ENCODE results near the gene EPHB1. TPM values are rescaled to one million over a fixed set of nuclear protein-coding genes. Genes with fewer than 3 reads are reported as not detected.

Gene EPHB1
- total and polyA plus RNA-seq, 12 donors = 0.07 to 3.4 (median 1.6) TPM

- Histone ChIP-seq H3K4me1 (no peaks in the 10 kb centered on the region), H3K27ac (no peak overlapping the region), H3K9me3 (no peaks in the 10 kb centered on the region), H3K4me3 (no peak overlapping the region), H3K36me3 (no peaks in the 10 kb centered on the region), H3K27me3 (peaks cover 0 to 5% (median 0%) of the 10 kb centered on the region in 7 donors)
- ATAC-seq = no peak
- no peak for DNase-seq
- TF ChIP-seq, protein P1, sequence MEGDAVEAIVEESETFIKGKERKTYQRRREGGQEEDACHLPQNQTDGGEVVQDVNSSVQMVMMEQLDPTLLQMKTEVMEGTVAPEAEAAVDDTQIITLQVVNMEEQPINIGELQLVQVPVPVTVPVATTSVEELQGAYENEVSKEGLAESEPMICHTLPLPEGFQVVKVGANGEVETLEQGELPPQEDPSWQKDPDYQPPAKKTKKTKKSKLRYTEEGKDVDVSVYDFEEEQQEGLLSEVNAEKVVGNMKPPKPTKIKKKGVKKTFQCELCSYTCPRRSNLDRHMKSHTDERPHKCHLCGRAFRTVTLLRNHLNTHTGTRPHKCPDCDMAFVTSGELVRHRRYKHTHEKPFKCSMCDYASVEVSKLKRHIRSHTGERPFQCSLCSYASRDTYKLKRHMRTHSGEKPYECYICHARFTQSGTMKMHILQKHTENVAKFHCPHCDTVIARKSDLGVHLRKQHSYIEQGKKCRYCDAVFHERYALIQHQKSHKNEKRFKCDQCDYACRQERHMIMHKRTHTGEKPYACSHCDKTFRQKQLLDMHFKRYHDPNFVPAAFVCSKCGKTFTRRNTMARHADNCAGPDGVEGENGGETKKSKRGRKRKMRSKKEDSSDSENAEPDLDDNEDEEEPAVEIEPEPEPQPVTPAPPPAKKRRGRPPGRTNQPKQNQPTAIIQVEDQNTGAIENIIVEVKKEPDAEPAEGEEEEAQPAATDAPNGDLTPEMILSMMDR (IDR thresholded peaks at IDR 0.05) = no peak
- intact Hi-C loops (cut with DNase I) = no loop called here
- WGBS, 2 donors = 75 to 79% methylated on average over 5 of the region's 5 CpGs
Measured at GRCh38 chr3:135089451-135089850, 294.4 kb downstream of the EPHB1 start.

GRCh38 chr3:135090020-135090717 is 295.1 kb downstream of the EPHB1 start:
- TF ChIP-seq, protein P1 (IDR thresholded peaks at IDR 0.05) = no peak
- intact Hi-C loops (cut with DNase I) = no loop called here
- no peaks in the 10 kb centered on the region for H3K4me1 ChIP-seq
- H3K27me3 ChIP-seq = peaks cover 0 to 5% (median 0%) of the 10 kb centered on the region in 7 donors
- DNase-seq (no peak), ATAC-seq (peak in 1 of 8 donors; percentile 41)
- no peaks in the 10 kb centered on the region for H3K36me3 ChIP-seq
- H3K27ac ChIP-seq = no peak overlapping the region
- no peaks in the 10 kb centered on the region for H3K9me3 ChIP-seq
- WGBS, 2 donors = 85 to 96% methylated on average over 2 of the region's 2 CpGs
- no peak overlapping the region for H3K4me3 ChIP-seq

- H3K27me3 ChIP-seq = peaks cover 0 to 5% (median 0%) of the 10 kb centered on the region in 7 donors
- WGBS, 2 donors = 79 to 81% methylated on average over 5 of the region's 5 CpGs
- intact Hi-C loops (cut with DNase I) = no loop called here
Measured at GRCh38 chr3:135091946-135092345, 296.9 kb downstream of the EPHB1 start.

GRCh38 chr3:135093121-135093520 is 298.1 kb downstream of the EPHB1 start:
- H3K4me3 ChIP-seq = no peak overlapping the region
- H3K27ac ChIP-seq = no peak overlapping the region
- no peak for ATAC-seq
- no peaks in the 10 kb centered on the region for H3K36me3 ChIP-seq
- WGBS, 2 donors = 88 to 90% methylated on average over 4 of the region's 4 CpGs
- TF ChIP-seq, protein P1 (IDR thresholded peaks at IDR 0.05) = no peak
- no peaks in the 10 kb centered on the region for H3K27me3 ChIP-seq
- intact Hi-C loops (cut with DNase I) = no loop called here
- DNase-seq = no peak
- H3K4me1 ChIP-seq = no peaks in the 10 kb centered on the region
- no peaks in the 10 kb centered on the region for H3K9me3 ChIP-seq

More at GRCh38 chr3:135091946-135092345, 296.9 kb downstream of the EPHB1 start:
- H3K9me3 ChIP-seq = no peaks in the 10 kb centered on the region
- no peak overlapping the region for H3K27ac ChIP-seq
- TF ChIP-seq, protein P1 (IDR thresholded peaks at IDR 0.05) = no peak
- no peaks in the 10 kb centered on the region for H3K4me1 ChIP-seq
- no peaks in the 10 kb centered on the region for H3K36me3 ChIP-seq
- H3K4me3 ChIP-seq = no peak overlapping the region
- DNase-seq = no peak
- no peak for ATAC-seq

Data from heart right ventricle (tissue), 16 donors.